Stimulated activated CD8-positive, alpha-beta memory T cell treated with anti-CD3 and anti-CD28 coated beads, Interleukin-12 subunit alpha, Interleukin-12 subunit beta, amount 100 ng/mL, for 24 hours (primary cell): ENCODE data around the gene HDLBP.

Experiments
- DNase-seq: peaks from one replicate; pipeline ENCODE4 v3.0.0-alpha.2; 2020; ENCODE audit errors: extremely low read depth

Gene HDLBP

DNA sequence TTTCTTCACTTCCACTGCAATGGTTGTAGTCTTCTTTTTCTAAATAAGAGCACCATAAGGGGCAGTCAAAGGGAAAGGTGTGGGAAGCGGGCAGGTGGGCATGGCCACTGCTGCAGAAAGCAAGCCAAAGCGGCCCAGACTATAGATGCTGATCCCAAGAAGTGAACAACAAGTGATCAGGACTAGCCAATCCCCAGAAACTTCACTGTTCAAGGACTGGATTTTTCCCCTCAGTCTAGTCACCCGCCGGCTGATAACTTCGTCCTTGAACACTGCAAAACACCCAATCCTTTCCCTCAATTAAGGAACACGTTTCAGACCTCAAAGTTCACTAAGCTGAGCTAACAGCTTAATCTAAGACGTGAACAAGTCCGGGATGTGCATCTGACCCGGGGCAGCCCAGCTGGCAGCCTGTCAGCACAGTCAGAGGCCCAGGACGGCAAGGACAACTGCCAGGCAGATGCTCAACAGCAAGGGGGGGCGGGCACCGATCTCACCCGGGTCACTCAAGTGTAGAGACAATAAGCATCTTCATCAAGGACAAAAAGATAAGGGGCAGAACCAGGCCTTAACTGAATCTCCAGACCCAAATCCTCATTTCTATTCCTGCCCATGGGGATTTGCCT is 59.8 kb downstream of the HDLBP start:
- no peak for DNase-seq

DNA sequence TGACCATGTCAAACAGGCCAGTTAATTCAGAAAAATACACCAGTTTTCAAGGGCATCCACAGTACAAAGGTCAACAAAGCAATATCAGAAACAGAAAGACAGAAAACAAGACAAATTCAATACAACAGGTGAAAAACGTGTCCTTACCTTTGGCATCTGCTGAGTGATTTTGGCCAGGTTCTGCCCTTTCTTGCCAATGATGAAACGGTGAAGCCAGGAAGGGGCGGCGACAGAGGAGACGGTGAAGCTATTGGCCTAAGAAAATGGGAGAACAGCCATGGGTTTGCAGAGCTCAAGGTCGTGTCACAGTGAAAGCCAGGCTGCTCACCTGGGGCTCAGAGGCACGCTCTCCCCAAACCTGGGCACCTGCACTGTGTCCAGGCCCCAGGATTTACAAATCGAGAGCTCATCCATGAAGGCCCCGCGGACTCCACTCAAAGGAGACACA is 60.5 kb downstream of the HDLBP start:
- no peak for DNase-seq

DNA sequence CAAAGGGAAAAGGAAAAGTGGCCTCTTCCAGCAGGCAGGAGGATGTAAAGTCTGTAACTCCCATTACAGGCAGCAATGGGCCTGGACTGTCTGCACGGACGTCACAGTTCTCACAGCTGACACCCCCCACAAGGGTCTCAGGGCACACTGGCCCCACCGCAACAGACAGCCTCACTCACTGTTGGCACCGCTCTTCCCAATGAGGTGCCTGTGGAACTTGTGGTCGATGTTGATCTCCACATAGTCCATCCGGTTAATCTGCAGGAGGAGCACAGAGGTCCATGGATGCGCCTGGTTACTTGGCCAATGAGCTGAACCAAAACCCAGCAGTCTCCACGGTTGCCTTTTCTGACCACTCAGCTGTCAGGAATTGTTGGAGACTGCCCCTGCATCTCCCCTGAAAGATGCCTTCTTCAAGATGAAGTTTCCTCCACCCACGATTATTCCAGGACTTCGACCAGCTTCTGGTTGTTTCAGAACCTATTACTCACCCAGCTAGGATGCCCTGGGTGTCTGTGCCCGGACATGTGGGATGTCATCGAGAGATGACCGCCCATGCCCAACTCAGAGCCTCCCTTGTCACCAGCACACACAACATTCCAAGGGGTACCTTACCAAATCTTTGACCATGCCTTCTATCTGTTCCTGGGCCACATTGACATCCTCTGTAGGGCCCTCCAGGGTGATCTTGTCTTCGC is 62.5 kb downstream of the HDLBP start:
- DNase-seq, result no peak

DNA sequence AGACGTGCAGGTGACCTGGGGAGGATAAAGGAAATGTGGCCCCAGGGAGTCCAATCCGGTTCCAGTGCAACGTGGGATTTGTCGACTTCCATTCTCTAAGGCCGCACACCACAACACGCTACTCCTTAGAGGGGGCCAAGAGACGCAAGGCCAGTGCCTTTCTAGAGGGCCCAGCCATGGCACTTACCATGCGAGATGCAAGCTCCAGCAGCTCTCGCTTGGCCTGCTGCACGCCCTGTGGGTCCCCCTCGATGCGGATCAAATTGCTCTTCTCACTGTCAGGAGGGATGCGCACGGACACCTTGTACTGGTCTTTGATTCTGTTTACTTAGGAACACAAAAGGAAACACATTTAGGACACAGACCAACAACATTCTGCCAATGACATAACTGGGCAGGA is 65.8 kb downstream of the HDLBP start:
- DNase-seq, result no peak

DNA sequence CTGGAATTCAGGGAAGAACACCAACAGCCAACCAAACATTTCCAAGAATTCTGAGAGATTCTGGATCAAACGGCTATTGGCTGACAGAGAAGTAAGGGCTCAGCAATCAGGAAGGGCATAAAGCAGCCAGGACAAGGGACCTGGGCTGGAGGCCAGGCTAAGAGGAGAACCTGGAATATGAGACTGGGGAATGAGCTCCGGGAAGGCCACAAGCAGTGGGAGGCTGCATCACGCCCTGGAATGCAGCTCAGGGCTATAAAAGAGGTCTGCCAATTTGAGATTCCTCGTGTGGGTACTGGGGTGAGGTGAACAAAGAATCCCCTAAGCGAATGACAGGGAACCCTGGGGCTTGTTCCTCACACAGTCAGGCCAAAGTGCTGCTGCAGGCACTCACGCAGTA is 66.6 kb downstream of the HDLBP start:
- no peak for DNase-seq

DNA sequence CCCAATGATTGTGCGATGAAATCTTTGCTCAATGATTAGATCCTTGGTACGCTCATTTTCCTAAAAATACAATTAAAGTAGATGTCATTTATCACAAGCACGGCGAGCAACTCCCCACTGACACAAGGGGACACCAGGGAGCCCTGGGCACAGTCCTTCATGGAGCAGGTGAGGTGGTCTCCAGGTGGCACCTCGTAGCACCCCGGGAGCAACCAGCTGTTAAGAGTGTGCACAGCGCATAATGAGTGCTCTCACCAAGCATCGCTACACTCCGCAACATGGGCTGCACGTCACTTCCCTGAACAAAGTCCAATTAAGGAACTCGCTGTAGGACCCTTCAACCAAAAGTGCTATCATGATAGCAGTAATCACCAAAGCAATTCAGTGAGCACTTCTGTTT is 67.2 kb downstream of the HDLBP start:
- no peak for DNase-seq

DNA sequence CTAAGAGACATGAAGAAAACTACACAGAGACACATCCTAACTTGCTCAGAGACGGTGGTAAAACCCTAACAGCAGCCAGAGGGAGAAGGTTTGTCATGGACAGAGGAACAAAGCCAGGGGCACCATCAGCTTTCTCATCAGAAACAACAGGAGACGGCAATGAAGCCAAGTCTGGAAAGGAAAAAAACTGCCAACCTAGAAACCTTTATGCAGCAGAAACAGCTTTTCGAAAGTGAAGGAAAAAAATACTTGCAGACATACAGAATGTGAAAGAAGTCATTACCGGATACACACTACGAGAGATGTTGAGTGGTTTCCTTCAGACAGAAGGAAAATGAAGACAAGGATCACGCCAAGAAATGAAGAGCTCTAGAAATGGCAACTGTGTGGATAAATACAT is 71.1 kb downstream of the HDLBP start:
- DNase-seq, result no peak

DNA sequence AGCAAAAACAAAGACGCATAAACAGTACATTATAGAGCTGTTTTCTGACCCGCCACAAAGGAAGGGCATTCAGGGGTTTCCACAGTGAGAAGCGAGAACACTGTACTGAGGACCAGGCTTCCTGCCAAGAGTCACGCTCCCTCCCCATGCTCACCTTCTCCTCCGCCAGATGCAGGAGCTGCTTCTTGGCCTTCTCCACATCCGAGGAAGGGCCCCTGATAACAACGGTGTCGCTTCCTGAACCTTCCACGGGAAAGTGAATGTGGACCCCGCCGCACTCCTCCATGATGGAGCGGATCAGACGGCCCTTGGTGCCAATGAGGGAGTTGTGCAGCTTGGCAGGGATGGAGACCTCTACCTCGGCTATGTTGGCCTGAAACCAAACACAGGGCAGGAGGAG is 73.2 kb downstream of the HDLBP start:
- no peak for DNase-seq

DNA sequence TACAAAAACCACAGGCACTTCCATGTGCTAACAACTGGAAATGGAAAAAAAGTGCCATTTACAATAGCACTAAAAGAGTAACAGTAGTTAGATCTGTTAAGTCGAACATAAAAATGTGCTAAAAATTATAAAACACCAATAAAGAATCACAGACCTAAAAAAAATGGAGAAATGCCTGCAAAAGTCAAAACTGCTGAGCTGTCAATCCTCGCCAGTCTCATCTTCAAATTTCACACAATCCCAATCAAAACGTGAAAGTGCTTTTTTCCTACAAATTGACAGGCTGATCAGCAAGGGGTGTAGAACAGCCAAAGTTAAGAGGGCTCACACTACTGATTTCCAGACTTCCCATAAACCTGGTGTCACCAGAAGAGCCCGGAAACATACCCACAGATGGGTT is 73.8 kb downstream of the HDLBP start:
- no peak for DNase-seq

DNA sequence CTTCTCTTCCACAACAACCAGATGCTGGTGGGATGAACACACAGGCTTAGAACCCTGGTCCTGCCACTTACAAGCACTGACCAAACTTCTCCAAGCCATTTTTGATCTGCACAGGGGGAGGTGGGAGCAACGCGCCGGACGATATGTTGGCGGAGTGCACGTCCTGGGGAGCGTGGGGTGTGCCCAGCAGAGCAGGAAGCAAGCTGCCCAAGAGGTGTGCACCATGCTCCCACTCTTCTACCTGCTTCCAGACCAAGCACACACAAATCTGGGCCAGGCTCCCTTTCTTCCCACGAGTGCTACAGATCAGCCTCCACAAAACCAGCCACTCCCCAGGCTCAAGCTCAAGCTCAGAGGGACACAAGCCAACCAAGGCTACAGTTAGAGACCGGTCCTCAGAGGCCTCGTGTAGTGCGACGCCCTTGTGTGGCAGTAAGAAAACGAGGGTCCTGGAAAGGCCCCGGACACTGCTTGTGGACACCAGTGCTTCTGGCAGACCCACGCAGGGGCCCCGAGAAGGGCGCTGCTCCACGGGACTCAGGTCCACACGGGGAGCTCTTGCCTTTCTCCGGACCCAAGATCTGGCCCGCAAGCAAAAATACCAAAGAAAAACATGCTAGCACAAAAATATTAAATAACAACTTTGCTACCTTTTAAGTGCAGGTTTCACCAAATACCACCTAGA is 75.0 kb downstream of the HDLBP start:
- no peak for DNase-seq

DNA sequence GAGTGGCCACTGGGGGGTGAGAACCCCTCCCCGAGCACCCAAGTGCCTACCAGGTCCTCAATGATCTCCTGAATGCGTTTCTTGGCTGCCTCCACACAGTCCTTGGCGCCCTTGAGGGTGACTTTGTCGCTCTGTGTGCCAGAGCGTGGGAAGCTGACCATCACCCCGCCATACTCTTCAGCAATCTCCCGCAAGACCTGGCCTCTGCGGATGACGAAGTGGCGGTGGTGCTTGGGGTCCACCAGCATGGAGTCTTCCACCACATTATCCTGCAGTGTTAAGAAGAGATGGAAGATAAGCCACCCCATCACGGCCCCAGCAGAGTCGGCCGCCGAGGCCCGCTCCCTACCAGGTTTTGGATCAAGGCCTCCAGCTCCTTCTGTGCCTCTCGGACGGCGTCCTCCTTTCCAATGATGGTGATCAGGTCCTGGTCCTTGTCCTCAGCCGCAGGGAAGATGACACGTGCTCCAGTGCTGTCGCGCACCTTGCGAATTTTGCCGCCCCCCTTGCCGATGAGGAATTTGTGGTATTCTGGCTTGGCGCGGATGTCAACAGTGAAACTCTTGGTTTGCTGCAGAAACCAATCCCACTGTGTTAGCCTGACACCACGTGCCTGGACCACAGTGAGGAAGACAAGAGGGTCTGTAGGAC is 75.8 kb downstream of the HDLBP start:
- no peak for DNase-seq

DNA sequence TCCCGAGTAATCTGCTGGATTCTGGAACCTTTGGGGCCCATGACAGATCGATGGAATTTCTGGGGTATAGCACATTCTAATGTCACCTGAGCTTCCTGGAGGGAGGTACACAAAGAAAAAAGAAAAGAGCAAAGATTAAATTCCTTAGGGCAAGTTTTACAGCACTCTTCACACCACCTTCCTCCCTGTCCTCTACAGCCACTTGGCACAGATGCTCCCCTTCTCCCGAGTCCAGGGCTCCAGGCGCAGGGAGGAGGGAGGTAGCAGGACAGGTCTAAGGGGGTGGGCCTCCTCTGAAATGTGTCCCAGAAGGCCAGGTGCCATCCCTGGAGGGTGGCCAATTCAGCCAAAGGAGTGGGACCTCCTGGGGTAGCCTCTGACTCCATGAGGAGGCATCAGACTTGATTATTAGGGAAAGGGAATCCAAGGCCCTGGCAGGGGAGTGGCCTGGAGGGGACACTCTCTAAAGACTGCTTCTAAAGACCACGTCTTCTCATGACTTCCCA is 76.7 kb downstream of the HDLBP start:
- DNase-seq, result no peak

DNA sequence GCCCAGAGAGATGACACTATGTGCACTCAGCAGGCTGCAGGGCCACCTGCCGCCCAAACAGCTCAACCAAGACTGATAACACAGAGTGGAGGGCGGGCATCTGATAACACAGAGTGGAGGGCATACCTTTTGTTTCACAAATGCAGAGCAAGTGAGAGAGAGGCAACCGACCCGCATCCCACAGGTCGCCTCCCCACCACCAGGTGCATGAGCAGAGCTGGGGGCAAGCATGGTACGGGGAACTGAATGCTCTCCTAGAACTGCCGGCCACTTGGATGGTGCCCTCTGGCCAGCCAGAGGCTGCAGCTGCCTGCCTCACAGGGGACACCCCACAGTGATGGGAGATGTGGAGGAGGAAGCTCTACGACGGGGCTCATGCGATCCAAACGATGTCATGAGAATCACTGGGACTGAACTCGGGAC is 77.5 kb downstream of the HDLBP start:
- DNase-seq, result no peak

DNA sequence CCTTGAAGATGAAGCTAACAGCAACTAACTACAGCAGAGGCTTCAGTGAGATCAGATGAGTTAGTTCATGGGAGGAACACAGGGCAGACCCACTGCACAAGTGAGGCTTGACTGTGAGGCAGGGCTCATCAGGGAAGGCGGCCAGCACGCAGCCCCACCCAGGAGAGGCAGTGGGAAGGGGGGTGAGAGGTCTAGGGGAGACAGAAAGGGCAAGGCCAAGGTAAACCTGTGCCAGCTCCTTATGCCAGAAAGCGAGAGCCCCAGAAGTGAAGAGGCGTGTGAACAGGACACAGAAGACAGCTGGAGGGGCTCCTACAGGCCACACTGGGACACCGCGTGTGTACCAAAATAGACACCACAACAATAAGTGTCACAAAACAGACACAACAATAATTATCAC is 78.4 kb downstream of the HDLBP start:
- no peak for DNase-seq

DNA sequence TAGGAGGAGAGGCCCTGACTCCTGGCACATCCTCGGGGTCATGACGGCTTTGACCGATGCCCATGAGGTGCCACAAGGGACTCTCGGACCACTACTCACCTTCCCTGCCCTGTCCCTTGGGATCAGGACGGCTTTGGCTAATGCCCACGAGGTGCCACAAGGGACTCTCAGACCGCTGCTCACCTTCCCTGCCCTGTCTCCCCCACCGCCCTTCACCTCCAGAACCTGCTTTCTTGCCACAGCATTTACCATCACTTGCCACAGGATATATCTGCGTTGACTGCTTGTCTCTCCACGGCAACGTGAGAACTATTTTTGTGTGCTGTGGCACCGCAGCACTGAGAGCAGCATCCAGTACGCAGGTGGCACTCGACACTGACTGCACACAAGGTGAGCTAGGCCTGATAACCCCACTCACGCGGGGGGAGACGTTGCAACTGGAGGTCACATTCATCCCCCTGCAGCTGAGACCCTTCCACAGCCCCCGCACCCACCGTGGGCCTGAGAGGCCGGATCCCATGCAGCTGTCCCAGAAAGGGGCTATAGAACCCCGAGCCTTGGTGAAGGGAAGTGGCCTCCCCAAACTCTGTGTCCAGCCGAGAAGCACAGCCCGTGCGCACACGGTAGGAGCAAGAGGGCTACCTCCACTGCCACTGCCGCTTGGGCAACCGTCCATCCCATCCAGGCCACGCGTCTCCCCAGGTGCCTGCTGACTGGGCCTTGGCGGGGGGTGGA is 79.4 kb downstream of the HDLBP start:
- DNase-seq, result no peak

DNA sequence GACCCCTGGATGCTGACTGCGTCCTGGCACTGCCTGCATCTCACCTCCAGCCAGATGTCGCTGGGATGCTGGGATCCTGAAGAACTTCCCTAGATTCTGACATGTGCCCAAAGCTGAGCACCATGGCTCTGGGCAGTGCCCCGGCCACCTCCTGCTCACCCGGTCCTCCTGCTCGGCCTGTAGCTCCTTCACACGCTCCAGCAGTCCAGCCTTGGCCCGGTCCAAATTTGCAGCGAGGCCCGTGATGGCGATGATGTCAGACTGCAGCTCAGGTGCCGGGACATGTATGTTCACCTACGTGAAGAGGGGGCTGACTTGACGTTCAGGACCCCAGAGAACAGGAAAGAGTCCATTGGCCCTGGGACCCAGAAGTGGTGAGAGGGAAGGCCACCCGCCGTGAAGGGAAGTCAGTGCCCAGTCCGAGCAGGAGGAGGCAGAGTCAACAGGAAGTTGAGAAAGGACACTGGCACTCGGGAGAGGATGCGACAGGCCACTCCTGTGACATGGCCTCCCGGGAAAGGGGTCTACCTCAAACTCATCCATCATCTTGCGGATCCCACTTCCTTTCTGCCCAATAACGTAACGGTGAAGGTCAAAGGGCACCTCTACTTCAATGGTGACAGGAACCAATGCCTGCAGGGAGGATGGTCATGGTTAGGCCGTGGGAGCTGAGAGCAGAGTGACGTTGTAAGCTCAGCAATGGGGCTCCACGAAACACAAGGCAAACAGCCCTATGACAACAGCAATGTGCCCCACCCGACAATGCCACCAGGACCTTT is 80.3 kb downstream of the HDLBP start:
- DNase-seq, result no peak

DNA sequence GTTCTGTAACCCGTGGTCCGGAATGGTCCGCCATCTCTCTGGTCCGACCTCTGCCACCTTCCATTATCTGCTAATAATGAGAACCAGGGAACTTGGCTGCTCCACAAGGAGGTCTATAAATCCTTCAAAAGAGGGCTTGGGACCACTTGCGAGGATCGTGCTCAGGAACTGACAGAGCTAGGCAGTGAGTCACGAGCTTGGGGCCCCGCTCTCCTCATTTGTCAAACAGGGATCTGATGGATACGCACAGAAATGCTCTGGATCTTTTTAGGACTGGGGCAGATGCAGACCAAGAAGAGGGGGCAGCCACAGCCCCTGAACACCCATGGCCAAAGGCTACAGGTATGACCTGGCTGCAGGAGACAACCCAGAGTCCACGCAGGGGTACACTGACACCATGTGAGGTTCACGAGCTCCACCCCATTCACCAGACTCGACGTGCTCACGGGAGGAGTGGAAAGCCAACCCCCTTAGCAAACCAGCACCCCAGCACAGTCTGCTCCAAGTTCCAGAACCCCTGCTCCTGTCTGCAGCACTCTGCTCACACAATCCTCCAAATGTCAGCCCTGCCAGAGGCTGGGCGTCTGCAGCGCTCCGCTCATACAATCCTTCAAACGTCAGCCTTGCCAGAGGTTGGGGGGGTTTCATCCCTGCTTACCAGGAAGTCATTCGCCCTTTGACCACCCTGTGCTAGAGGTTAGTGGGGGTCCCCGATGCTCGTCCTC is 81.2 kb downstream of the HDLBP start:
- no peak for DNase-seq

DNA sequence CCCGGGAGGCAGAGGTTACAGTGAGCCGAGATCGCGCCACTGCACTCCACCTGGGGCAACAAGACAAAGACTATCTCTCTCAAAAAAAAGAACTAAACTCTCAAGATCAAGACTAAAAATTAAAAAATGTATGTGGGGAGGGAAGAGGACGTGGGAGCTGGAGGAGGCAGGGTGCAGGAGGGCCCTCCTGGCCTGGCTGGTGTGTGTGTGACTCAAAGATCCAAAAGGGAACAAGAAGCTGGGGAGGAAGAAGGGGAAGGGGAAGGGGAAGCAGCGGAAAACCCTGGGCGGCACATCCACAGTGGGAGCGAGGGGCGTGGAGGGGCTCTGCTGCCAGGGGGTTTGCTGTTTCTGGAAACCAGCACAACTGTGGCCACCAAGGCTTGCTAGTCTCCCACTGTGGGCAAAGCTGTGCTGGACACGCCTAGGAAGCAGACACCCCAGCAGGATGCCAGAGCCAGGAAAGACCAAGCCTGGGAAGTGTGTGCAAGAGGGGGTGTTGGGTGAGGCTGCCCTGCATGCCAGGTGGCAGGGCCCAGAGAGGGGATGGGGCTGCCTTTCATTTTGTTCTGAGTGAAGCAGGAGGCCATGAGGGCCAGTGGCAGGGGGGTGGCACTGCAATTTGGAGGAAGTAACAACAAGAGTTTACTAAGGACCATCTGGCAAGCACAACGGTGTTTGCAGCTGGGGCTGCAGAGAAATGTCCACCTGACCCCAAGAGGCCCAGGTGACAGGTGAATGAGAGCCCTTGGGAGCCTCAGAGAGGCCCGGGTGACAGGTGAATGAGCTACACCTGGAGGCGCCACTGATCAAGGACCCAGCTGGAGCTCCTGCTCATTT is 82.5 kb downstream of the HDLBP start:
- DNase-seq, result no peak

DNA sequence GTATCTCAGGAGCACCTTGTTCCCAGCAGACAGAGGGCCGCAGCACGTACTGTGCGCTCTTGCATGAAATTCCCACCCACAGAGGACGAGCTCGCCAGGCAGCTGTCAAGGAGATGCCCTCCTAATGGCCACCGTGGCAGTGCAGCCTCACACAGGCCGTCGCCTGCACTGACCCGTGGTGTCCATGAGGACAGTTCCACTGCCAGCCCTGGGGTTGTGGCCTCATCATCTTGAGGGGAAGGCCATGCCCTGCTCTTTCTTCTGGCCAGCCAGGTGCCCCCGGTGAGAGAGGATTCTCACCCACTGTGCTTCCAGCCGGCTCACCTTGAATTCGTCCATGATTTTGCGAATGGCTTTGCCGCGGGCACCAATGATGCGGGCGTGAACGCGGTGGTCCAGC is 85.0 kb downstream of the HDLBP start:
- no peak for DNase-seq
